T-helper 2 cell treated with Interferon-gamma antibody and Interleukin-4, amounts not matched to agents 100 ng/mL and 5 ng/mL, for 36 hours (primary cell): ENCODE data around the gene GNRHR. TPM values are rescaled to one million over a fixed set of nuclear protein-coding genes. Genes with fewer than 3 reads are reported as not detected.
"Not testable (repeated sequence)": the region's sequence is repeated elsewhere in the genome, so short reads cannot be mapped to it uniquely, and the experiment has no call there.

Experiments
- intact Hi-C: fragments of 100-400 bp; cut with micrococcal nuclease; formaldehyde crosslinking; loops from one replicate; pipeline ENCODE4 v1.15.1; 2023
- total RNA-seq: library from RNA; stranded (reverse); gene quantifications from 2 replicates; pipeline ENCODE4 v1.2.3, GENCODE V29; 2022

GNRHR gene
- total RNA-seq, 1 donor from 2014 or later = not detected

- intact Hi-C loops = not testable (repeated sequence)
Measured at GRCh38 chr4:67730511-67730910, 23.7 kb downstream of the GNRHR start.

GRCh38 chr4:67727124-67727850, 26.9 kb downstream of the GNRHR start:
- intact Hi-C loops = no loop called here

GRCh38 chr4:67725981-67726380, 28.2 kb downstream of the GNRHR start:
- intact Hi-C loops = no loop called here

GRCh38 chr4:67725132-67725531, 29.1 kb downstream of the GNRHR start:
- intact Hi-C loops = no loop called here

GRCh38 chr4:67723949-67724348, 30.2 kb downstream of the GNRHR start:
- intact Hi-C loops = no loop called here

GRCh38 chr4:67723341-67723740, 30.8 kb downstream of the GNRHR start:
- intact Hi-C loops = no loop called here

- intact Hi-C loops = no loop called here
Measured at GRCh38 chr4:67721770-67722597, 32.2 kb downstream of the GNRHR start.

- intact Hi-C loops = no loop called here
Measured at GRCh38 chr4:67721315-67721769, 32.8 kb downstream of the GNRHR start.

GRCh38 chr4:67719953-67720617, 34.1 kb downstream of the GNRHR start:
- intact Hi-C loops = no loop called here

GRCh38 chr4:67718848-67719247, 35.3 kb downstream of the GNRHR start:
- intact Hi-C loops = no loop called here

GRCh38 chr4:67717586-67717985, 36.6 kb downstream of the GNRHR start:
- intact Hi-C loops = no loop called here

- intact Hi-C loops = no loop called here
Measured at GRCh38 chr4:67714955-67715354, 39.2 kb downstream of the GNRHR start.

GRCh38 chr4:67714248-67714583, 40.0 kb downstream of the GNRHR start:
- intact Hi-C loops = no loop called here

- intact Hi-C loops = no loop called here
Measured at GRCh38 chr4:67713529-67714247, 40.5 kb downstream of the GNRHR start.

- intact Hi-C loops = no loop called here
Measured at GRCh38 chr4:67712650-67713528, 41.3 kb downstream of the GNRHR start.

- intact Hi-C loops = no loop called here
Measured at GRCh38 chr4:67712000-67712625, 42.1 kb downstream of the GNRHR start.

- intact Hi-C loops = not testable (repeated sequence)
Measured at GRCh38 chr4:67706682-67707081, 47.5 kb downstream of the GNRHR start.

GRCh38 chr4:67704843-67705242, 49.3 kb downstream of the GNRHR start:
- intact Hi-C loops = loop anchor here (5.0 kb wide), 2 partner anchors 42 to 73 kb away; no protein-coding TSS in a partner anchor

GRCh38 chr4:67702166-67702565, 52.0 kb downstream of the GNRHR start:
- intact Hi-C loops = loop anchor here (5.0 kb wide), 2 partner anchors 45 to 70 kb away; no protein-coding TSS in a partner anchor

- intact Hi-C loops = loop anchor here (1.0 to 5.0 kb wide), 5 partner anchors 16 to 649 kb away; partner anchors contain the start of genes CENPC and YTHDC1
Measured at GRCh38 chr4:67701517-67701850, 52.7 kb downstream of the GNRHR start.
